Activated CD4-positive, alpha-beta memory T cell treated with anti-CD3 and anti-CD28 coated beads, Interleukin-2, amount 10 ng/mL, durations not matched to agents 7 days and 5 days (primary cell): ENCODE measurements around the gene SYNGR3. TPM values are rescaled to one million over a fixed set of nuclear protein-coding genes. Genes with fewer than 3 reads are reported as not detected.
A peak's percentile ranks its signal among the peaks of the same experiment; 100 is the strongest.

Experiments
- CTCF ChIA-PET: fragments of 350-600 bp; sonication (Branson Sonifier 250); formaldehyde crosslinking; loops from one replicate; lab custom pipeline; 2021; ENCODE audit warnings: antibody characterized with exemption, inconsistent platforms; lab: Charles Lee
- POLR2A ChIA-PET: fragments of 350-600 bp; sonication (Branson Sonifier 250); formaldehyde crosslinking; loops from one replicate; lab custom pipeline; 2021; ENCODE audit warnings: antibody characterized with exemption; lab: Charles Lee
- DNase-seq: peaks from one replicate; pipeline ENCODE4 v3.0.0-alpha.2; 2020
- H3K27ac Mint-ChIP-seq: one replicate; pipeline ENCODE4 v1.8.0; 2021; ENCODE audit warnings: mild to moderate bottlenecking, mixed read lengths
- H3K27me3 Mint-ChIP-seq: one replicate; pipeline ENCODE4 v1.8.0; 2021; ENCODE audit warnings: mixed read lengths
- H3K36me3 Mint-ChIP-seq: one replicate; pipeline ENCODE4 v1.8.0; 2021; ENCODE audit warnings: low read depth, mixed read lengths
- H3K4me1 Mint-ChIP-seq: one replicate; pipeline ENCODE4 v1.8.0; 2021; ENCODE audit warnings: mixed read lengths
- H3K4me3 Mint-ChIP-seq: one replicate; pipeline ENCODE4 v1.8.0; 2021; ENCODE audit warnings: mild to moderate bottlenecking, mixed read lengths
- H3K9me3 Mint-ChIP-seq: one replicate; pipeline ENCODE4 v1.8.0; 2021; ENCODE audit warnings: mixed read lengths
- total RNA-seq, 2 experiments: library from RNA; stranded (reverse); gene quantifications; one replicate each; pipeline ENCODE4 v1.2.3, GENCODE V29; 2021

The SYNGR3 gene
- total RNA-seq, 2 experiments from 2014 or later, result 12.3 to 12.6 TPM

- ChIA-PET CTCF (no interaction called here), POLR2A (interaction anchor here (1.7 to 12.7 kb wide), 3 partner anchors 9 to 11 kb away, joined by 8 to 149 read pairs (median 47); partner anchors contain the start of genes GFER, NDUFB10, RNF151 and RPS2)
- H3K27ac Mint-ChIP-seq, result no peak overlapping the region
- peaks cover 24% of the 10 kb centered on the region for H3K36me3 Mint-ChIP-seq
- no peaks in the 10 kb centered on the region for H3K27me3 Mint-ChIP-seq
- H3K4me1 Mint-ChIP-seq, result peaks cover 29% of the 10 kb centered on the region
- H3K9me3 Mint-ChIP-seq, result no peaks in the 10 kb centered on the region
- H3K4me3 Mint-ChIP-seq, result peak overlapping the region; percentile 17
- no peak for DNase-seq
Measured at GRCh38 chr16:1974157-1975070, 15.4 kb upstream of the SYNGR3 start.

GRCh38 chr16:1975432-1976215, 14.1 kb upstream of the SYNGR3 start:
- POLR2A ChIA-PET, result interaction anchor here (12.7 kb wide), 1 partner anchor 12 kb away, joined by 149 read pairs; the partner anchor contains the start of genes NDUFB10, RNF151 and RPS2
- H3K9me3 Mint-ChIP-seq, result no peaks in the 10 kb centered on the region
- H3K4me1 Mint-ChIP-seq, result peaks cover 25% of the 10 kb centered on the region
- peaks cover 5% of the 10 kb centered on the region for H3K27me3 Mint-ChIP-seq
- H3K36me3 Mint-ChIP-seq, result peaks cover 25% of the 10 kb centered on the region
- CTCF ChIA-PET, result no interaction called here
- no peak for DNase-seq
- no peak overlapping the region for H3K4me3 Mint-ChIP-seq
- no peak overlapping the region for H3K27ac Mint-ChIP-seq

- no peak overlapping the region for H3K27ac Mint-ChIP-seq
- H3K9me3 Mint-ChIP-seq, result no peaks in the 10 kb centered on the region
- H3K4me1 Mint-ChIP-seq, result peaks cover 20% of the 10 kb centered on the region
- H3K27me3 Mint-ChIP-seq, result peaks cover 7% of the 10 kb centered on the region
- CTCF ChIA-PET, result no interaction called here
- H3K4me3 Mint-ChIP-seq, result no peak overlapping the region
- POLR2A ChIA-PET, result interaction anchor here (12.7 kb wide), 1 partner anchor 12 kb away, joined by 149 read pairs; the partner anchor contains the start of genes NDUFB10, RNF151 and RPS2
- DNase-seq, result no peak
- H3K36me3 Mint-ChIP-seq, result peaks cover 25% of the 10 kb centered on the region
Measured at GRCh38 chr16:1976216-1976520, 13.6 kb upstream of the SYNGR3 start.

- peaks cover 15% of the 10 kb centered on the region for H3K4me1 Mint-ChIP-seq
- peaks cover 16% of the 10 kb centered on the region for H3K27me3 Mint-ChIP-seq
- DNase-seq, result no peak
- ChIA-PET POLR2A (interaction anchor here (1.1 to 12.7 kb wide), 4 partner anchors 13 to 177 kb away, joined by 3 to 149 read pairs (median 4); partner anchors contain the start of genes NDUFB10, RNF151 and RPS2), CTCF (no interaction called here)
- H3K9me3 Mint-ChIP-seq, result no peaks in the 10 kb centered on the region
- no peak overlapping the region for H3K4me3 Mint-ChIP-seq
- peaks cover 18% of the 10 kb centered on the region for H3K36me3 Mint-ChIP-seq
- no peak overlapping the region for H3K27ac Mint-ChIP-seq
Measured at GRCh38 chr16:1976951-1977874, 12.6 kb upstream of the SYNGR3 start.

GRCh38 chr16:1977875-1978268, 11.9 kb upstream of the SYNGR3 start:
- Mint-ChIP-seq H3K27ac (no peak overlapping the region), H3K36me3 (peaks cover 18% of the 10 kb centered on the region), H3K4me1 (peaks cover 13% of the 10 kb centered on the region), H3K4me3 (no peak overlapping the region), H3K9me3 (no peaks in the 10 kb centered on the region), H3K27me3 (peaks cover 22% of the 10 kb centered on the region)
- POLR2A ChIA-PET, result interaction anchor here (1.1 to 12.7 kb wide), 4 partner anchors 14 to 177 kb away, joined by 3 to 149 read pairs (median 4); partner anchors contain the start of genes NDUFB10, RNF151 and RPS2
- CTCF ChIA-PET, result no interaction called here
- DNase-seq, result no peak

- CTCF ChIA-PET, result no interaction called here
- POLR2A ChIA-PET, result interaction anchor here (1.1 to 12.7 kb wide), 3 partner anchors 15 to 169 kb away, joined by 3 to 149 read pairs (median 3); partner anchors contain the start of genes NDUFB10, RNF151 and RPS2
Measured at GRCh38 chr16:1978476-1979120, 11.2 kb upstream of the SYNGR3 start.

GRCh38 chr16:1979271-1980029, 10.3 kb upstream of the SYNGR3 start:
- peaks cover 12% of the 10 kb centered on the region for H3K4me1 Mint-ChIP-seq
- H3K36me3 Mint-ChIP-seq, result peaks cover 18% of the 10 kb centered on the region
- H3K27me3 Mint-ChIP-seq, result peaks cover 27% of the 10 kb centered on the region
- H3K4me3 Mint-ChIP-seq, result no peak overlapping the region
- ChIA-PET POLR2A (interaction anchor here (1.9 to 12.7 kb wide), 3 partner anchors 8 to 16 kb away, joined by 4 to 149 read pairs (median 5); partner anchors contain the start of genes NDUFB10, RNF151, RPS2 and TBL3), CTCF (no interaction called here)
- no peak overlapping the region for H3K27ac Mint-ChIP-seq
- no peaks in the 10 kb centered on the region for H3K9me3 Mint-ChIP-seq
- DNase-seq, result no peak

More at GRCh38 chr16:1978476-1979120, 11.2 kb upstream of the SYNGR3 start:
- Mint-ChIP-seq H3K9me3 (no peaks in the 10 kb centered on the region), H3K36me3 (peaks cover 18% of the 10 kb centered on the region), H3K27ac (no peak overlapping the region), H3K27me3 (peaks cover 27% of the 10 kb centered on the region), H3K4me1 (peaks cover 12% of the 10 kb centered on the region), H3K4me3 (no peak overlapping the region)
- DNase-seq, result no peak

GRCh38 chr16:1980030-1980769, 9.6 kb upstream of the SYNGR3 start:
- peaks cover 17% of the 10 kb centered on the region for H3K4me1 Mint-ChIP-seq
- ChIA-PET CTCF (no interaction called here), POLR2A (interaction anchor here (0.9 to 12.7 kb wide), 4 partner anchors 8 to 16 kb away, joined by 3 to 149 read pairs (median 4); partner anchors contain the start of genes NDUFB10, RNF151, RPS2 and SYNGR3)
- no peak overlapping the region for H3K4me3 Mint-ChIP-seq
- no peak for DNase-seq
- no peaks in the 10 kb centered on the region for H3K9me3 Mint-ChIP-seq
- H3K36me3 Mint-ChIP-seq, result peaks cover 13% of the 10 kb centered on the region
- H3K27ac Mint-ChIP-seq, result no peak overlapping the region
- H3K27me3 Mint-ChIP-seq, result peaks cover 27% of the 10 kb centered on the region

- POLR2A ChIA-PET, result interaction anchor here (0.9 to 12.7 kb wide), 5 partner anchors 9 to 174 kb away, joined by 3 to 149 read pairs (median 4); partner anchors contain the start of genes NDUFB10, RNF151, RPS2 and SYNGR3
- H3K27me3 Mint-ChIP-seq, result peaks cover 27% of the 10 kb centered on the region
- H3K4me3 Mint-ChIP-seq, result no peak overlapping the region
- H3K27ac Mint-ChIP-seq, result no peak overlapping the region
- H3K9me3 Mint-ChIP-seq, result no peaks in the 10 kb centered on the region
- CTCF ChIA-PET, result no interaction called here
- peaks cover 11% of the 10 kb centered on the region for H3K36me3 Mint-ChIP-seq
- H3K4me1 Mint-ChIP-seq, result peaks cover 21% of the 10 kb centered on the region
- no peak for DNase-seq
Measured at GRCh38 chr16:1980770-1981087, 9.0 kb upstream of the SYNGR3 start.

GRCh38 chr16:1981398-1981836, 8.4 kb upstream of the SYNGR3 start, which contains the start of gene NOXO1:
Gene NOXO1 (minus strand): TSS chr16:1981469. CDS start chr16:1981179, 290 bp downstream.
- H3K9me3 Mint-ChIP-seq, result no peaks in the 10 kb centered on the region
- DNase-seq, result no peak
- H3K27ac Mint-ChIP-seq, result no peak within 1 kb of the TSS
- peaks cover 21% of the 10 kb centered on the region for H3K4me1 Mint-ChIP-seq
- peaks cover 9% of the 10 kb centered on the region for H3K36me3 Mint-ChIP-seq
- POLR2A ChIA-PET, result interaction anchor here (1.0 to 12.7 kb wide), 6 partner anchors 9 to 274 kb away, joined by 3 to 149 read pairs (median 4); partner anchors contain the start of genes NDUFB10, RNF151, RPS2 and TBL3
- CTCF ChIA-PET, result interaction anchor here (1.0 kb wide), 1 partner anchor 38 kb away, joined by 3 read pairs; the partner anchor contains the start of gene MSRB1
- no peak within 1 kb of the TSS for H3K4me3 Mint-ChIP-seq
- peaks cover 27% of the 10 kb centered on the region for H3K27me3 Mint-ChIP-seq
